Panc1 (cell line): ENCODE data around the gene PRKCA. TPM values are rescaled to one million over a fixed set of nuclear protein-coding genes. Genes with fewer than 3 reads are reported as not detected.

Experiments
- ATAC-seq: fragments of 200-7000 bp; cut with Tn5 transposase; 2 replicates; pipeline ENCODE4 v1.9.1; 2020; ENCODE audit warnings: mild to moderate bottlenecking, moderate library complexity
- BruUV-seq: library from RNA; stranded (reverse); fragments of 400-500 nt; replicated peaks from 2 replicates; lab custom pipeline; 2021; lab: Mats Ljungman, UMichigan
- CTCF ChIA-PET: fragments of 300-600 bp; sonication (Branson Sonifier 250); formaldehyde crosslinking; loops from one replicate; lab custom pipeline; 2022; ENCODE audit warnings: antibody characterized with exemption; lab: Charles Lee
- POLR2A ChIA-PET: fragments of 300-600 bp; sonication (Branson Sonifier 250); formaldehyde crosslinking; loops from one replicate; lab custom pipeline; 2022; ENCODE audit warnings: antibody characterized with exemption; lab: Charles Lee
- DNase-seq: peaks from one replicate; pipeline ENCODE4 v3.0.0-alpha.2; 2010; ENCODE audit warnings: low read depth, low spot score
- H3K27ac ChIP-seq: 2 replicates; pipeline ENCODE4 v1.5.1; 2011; ENCODE audit warnings: mild to moderate bottlenecking, low read length, inconsistent platforms
- H3K27me3 ChIP-seq: fragments of 200-500 bp; sonication (Bioruptor generic); 2 replicates; pipeline ENCODE4 v1.6.0; 2014; ENCODE audit warnings: low read length, inconsistent platforms; ENCODE audit not compliant: control insufficient read depth, insufficient read depth
- H3K36me3 ChIP-seq: fragments of 200-500 bp; sonication (Bioruptor generic); 2 replicates; pipeline ENCODE4 v1.5.1; 2014; ENCODE audit warnings: inconsistent platforms, mild to moderate bottlenecking, low read length, moderate library complexity; ENCODE audit not compliant: control insufficient read depth, insufficient read depth
- H3K4me1 ChIP-seq: 2 replicates; pipeline ENCODE4 v1.5.1; 2011; ENCODE audit warnings: inconsistent platforms, mild to moderate bottlenecking, low read length, moderate library complexity; ENCODE audit not compliant: control insufficient read depth, insufficient read depth
- H3K4me3 ChIP-seq, 2 experiments: 2 replicates each; pipeline ENCODE4 v1.5.1; 2011 to 2012; ENCODE audit warnings: low read depth in 2 of 2, low read length in 2 of 2, mild to moderate bottlenecking in 2 of 2, inconsistent platforms in 1 of 2, moderate library complexity in 1 of 2
- H3K9me3 ChIP-seq: fragments of 200-500 bp; sonication (Bioruptor generic); 2 replicates; pipeline ENCODE4 v1.5.1; 2014; ENCODE audit warnings: low read depth, mild to moderate bottlenecking, inconsistent platforms, low read length, moderate library complexity; ENCODE audit not compliant: control insufficient read depth, insufficient read depth
- CTCF ChIP-seq: fragments of 450-650 bp; IDR thresholded peaks from 2 replicates; pipeline ENCODE4 v1.5.1; 2017; ENCODE audit warnings: mild to moderate bottlenecking
- POLR2AphosphoS5 ChIP-seq: IDR thresholded peaks from 2 replicates; pipeline ENCODE4 v1.6.1; 2012; ENCODE audit warnings: mild to moderate bottlenecking, low read depth, low read length, moderate library complexity
- SIN3A ChIP-seq: IDR thresholded peaks from 2 replicates; pipeline ENCODE4 v1.6.1; 2012; ENCODE audit warnings: low read depth, mild to moderate bottlenecking, low read length, moderate library complexity, borderline replicate concordance; ENCODE audit not compliant: insufficient read depth
- TCF7L2 ChIP-seq: IDR thresholded peaks from 2 replicates; pipeline ENCODE4 v1.6.1; 2011; ENCODE audit warnings: mild to moderate bottlenecking, low read depth, low read length, inconsistent platforms
- in situ Hi-C: cut with HindIII; loops from 2 replicates; pipeline ENCODE4 v1.10.0; 2016; ENCODE audit warnings: low sequenced_read_pairs, low pct_unique_long_range_greater_than_20kb
- intact Hi-C: fragments of 100-400 bp; cut with micrococcal nuclease; formaldehyde crosslinking; loops from one replicate; pipeline ENCODE4 v1.10.0; 2022; ENCODE audit not compliant: unreplicated experiment
- total RNA-seq: library from RNA; stranded (reverse); gene quantifications from one replicate; pipeline ENCODE4 v1.2.1, GENCODE V29; 2021; ENCODE audit not compliant: unreplicated experiment
- TF ChIP-seq, protein P1 (sequence below), 2 experiments: IDR thresholded peaks; 2 replicates each; pipeline ENCODE4 v1.6.1; 2011 to 2012; ENCODE audit warnings: low read depth in 2 of 2, control low read depth in 1 of 2, low read length in 1 of 2, mild to moderate bottlenecking in 1 of 2, moderate library complexity in 1 of 2; ENCODE audit not compliant: insufficient read depth in 1 of 2

PRKCA gene
- total RNA-seq, 1 experiment from 2014 or later = 53.0 TPM

DNA sequence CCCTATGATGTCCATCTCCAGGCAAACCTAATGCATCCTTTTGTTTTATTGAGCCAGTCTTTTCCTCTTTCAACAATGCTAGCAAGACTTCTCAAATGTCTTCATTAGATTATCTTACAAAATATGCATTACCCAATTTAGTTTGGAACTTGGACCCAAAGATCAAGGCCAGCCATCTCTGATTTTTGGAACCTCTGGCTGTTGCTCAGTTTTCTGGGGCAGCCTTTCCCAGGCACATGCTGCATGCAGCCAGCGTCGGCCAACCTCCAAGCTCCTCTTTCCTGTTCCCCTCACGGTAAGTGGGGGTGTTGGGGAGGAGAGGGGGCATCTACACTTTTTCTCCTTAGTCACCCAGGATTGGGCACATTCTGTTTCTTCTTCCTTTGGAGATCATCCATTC is 189.3 kb downstream of the PRKCA start:
- Histone ChIP-seq H3K36me3 (no peaks in the 10 kb centered on the region), H3K4me3 (no peak overlapping the region), H3K9me3 (no peaks in the 10 kb centered on the region), H3K27ac (no peak overlapping the region), H3K4me1 (peaks cover 16% of the 10 kb centered on the region), H3K27me3 (no peaks in the 10 kb centered on the region)
- ATAC-seq (no peak), DNase-seq (no peak)
- intact Hi-C loops = no loop called here
- BruUV-seq = no TSS peak
- in situ Hi-C loops = no loop called here
- ChIA-PET CTCF (no interaction called here), POLR2A (no interaction called here)
- TF ChIP-seq, protein P1, sequence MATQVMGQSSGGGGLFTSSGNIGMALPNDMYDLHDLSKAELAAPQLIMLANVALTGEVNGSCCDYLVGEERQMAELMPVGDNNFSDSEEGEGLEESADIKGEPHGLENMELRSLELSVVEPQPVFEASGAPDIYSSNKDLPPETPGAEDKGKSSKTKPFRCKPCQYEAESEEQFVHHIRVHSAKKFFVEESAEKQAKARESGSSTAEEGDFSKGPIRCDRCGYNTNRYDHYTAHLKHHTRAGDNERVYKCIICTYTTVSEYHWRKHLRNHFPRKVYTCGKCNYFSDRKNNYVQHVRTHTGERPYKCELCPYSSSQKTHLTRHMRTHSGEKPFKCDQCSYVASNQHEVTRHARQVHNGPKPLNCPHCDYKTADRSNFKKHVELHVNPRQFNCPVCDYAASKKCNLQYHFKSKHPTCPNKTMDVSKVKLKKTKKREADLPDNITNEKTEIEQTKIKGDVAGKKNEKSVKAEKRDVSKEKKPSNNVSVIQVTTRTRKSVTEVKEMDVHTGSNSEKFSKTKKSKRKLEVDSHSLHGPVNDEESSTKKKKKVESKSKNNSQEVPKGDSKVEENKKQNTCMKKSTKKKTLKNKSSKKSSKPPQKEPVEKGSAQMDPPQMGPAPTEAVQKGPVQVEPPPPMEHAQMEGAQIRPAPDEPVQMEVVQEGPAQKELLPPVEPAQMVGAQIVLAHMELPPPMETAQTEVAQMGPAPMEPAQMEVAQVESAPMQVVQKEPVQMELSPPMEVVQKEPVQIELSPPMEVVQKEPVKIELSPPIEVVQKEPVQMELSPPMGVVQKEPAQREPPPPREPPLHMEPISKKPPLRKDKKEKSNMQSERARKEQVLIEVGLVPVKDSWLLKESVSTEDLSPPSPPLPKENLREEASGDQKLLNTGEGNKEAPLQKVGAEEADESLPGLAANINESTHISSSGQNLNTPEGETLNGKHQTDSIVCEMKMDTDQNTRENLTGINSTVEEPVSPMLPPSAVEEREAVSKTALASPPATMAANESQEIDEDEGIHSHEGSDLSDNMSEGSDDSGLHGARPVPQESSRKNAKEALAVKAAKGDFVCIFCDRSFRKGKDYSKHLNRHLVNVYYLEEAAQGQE (IDR thresholded peaks at IDR 0.05; ENCODE audit: insufficient read depth in 1 of 2, low read depth in 2 of 2, low read length in 1 of 2) = no peak
- TF ChIP-seq TCF7L2 (no peak), POLR2AphosphoS5 (no peak), CTCF (no peak), SIN3A (no peak)

DNA sequence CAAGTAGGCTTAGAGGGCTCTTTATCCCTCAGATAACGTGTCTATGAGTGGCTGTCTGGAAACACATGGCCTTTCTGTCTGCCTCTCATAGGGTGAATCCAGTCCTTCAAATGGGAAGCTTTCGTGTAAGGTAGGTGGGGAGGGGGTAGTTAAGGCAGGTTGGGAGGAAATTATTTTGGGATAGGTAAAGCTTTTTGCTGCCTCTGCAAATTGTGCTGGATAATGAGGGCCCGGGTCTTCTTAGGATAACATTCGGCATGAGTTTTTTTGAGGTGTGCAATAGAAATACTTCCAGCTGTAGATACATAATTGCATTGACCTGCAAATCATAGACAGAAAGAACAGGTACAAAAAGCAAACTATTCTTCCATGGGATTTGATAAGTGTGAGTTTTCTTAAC is 189.7 kb downstream of the PRKCA start:
- ChIA-PET CTCF (no interaction called here), POLR2A (no interaction called here)
- no peak overlapping the region for H3K4me3 ChIP-seq
- no peaks in the 10 kb centered on the region for H3K9me3 ChIP-seq
- no peaks in the 10 kb centered on the region for H3K27me3 ChIP-seq
- TF ChIP-seq SIN3A = no peak
- TF ChIP-seq, protein P1 (IDR thresholded peaks at IDR 0.05; ENCODE audit: insufficient read depth in 1 of 2, low read depth in 2 of 2, low read length in 1 of 2) = no peak
- TF ChIP-seq TCF7L2 = no peak
- TF ChIP-seq CTCF = no peak
- TF ChIP-seq POLR2AphosphoS5 = no peak
- in situ Hi-C loops (no loop called here), intact Hi-C loops (no loop called here)
- no TSS peak for BruUV-seq
- no peak overlapping the region for H3K27ac ChIP-seq
- no peaks in the 10 kb centered on the region for H3K36me3 ChIP-seq
- ATAC-seq = no peak
- no peak for DNase-seq
- H3K4me1 ChIP-seq = peaks cover 16% of the 10 kb centered on the region
